Sigmoid colon (tissue), 7 donors: ENCODE measurements around the gene IL10RA. TPM values are rescaled to one million over a fixed set of nuclear protein-coding genes. Genes with fewer than 3 reads are reported as not detected.

Source experiments
- DNase-seq: peaks from one replicate; pipeline ENCODE4 v3.0.0-alpha.2; 2019
- H3K27ac ChIP-seq, 4 donors: fragments of 200-600 bp; sonication (generic); one replicate each; pipeline ENCODE4 v1.5.1; 2016 to 2019; ENCODE audit warnings: mild to moderate bottlenecking in 1 of 4
- H3K27me3 ChIP-seq, 3 donors: fragments of 200-600 bp; sonication (generic); one replicate each; pipeline ENCODE4 v1.5.1; 2019; ENCODE audit warnings: mild to moderate bottlenecking in 1 of 3
- H3K36me3 ChIP-seq, 4 donors: fragments of 200-600 bp; sonication (generic); one replicate each; pipeline ENCODE4 v1.5.1; 2016 to 2019
- H3K4me1 ChIP-seq, 4 donors: fragments of 200-600 bp; sonication (generic); one replicate each; pipeline ENCODE4 v1.5.1; 2017 to 2019
- H3K4me3 ChIP-seq, 4 donors: fragments of 200-600 bp; sonication (generic); one replicate each; pipeline ENCODE4 v1.5.1; 2017 to 2019; ENCODE audit warnings: mild to moderate bottlenecking in 2 of 4, moderate library complexity in 1 of 4
- H3K9me3 ChIP-seq, 4 donors: fragments of 200-600 bp in 3 of 4; sonication (generic) in 3 of 4; one replicate each; pipeline versions ENCODE4 v1.5.1 to v1.6.1; 2013 to 2019
- EP300 ChIP-seq, 4 donors: sonication (generic); formaldehyde crosslinking; IDR thresholded peaks; one replicate each; pipeline ENCODE4 v1.6.1; 2017; ENCODE audit warnings: antibody characterized with exemption in 4 of 4
- POLR2A ChIP-seq, 2 donors: fragments of 450-650 bp; IDR thresholded peaks; one replicate each; pipeline ENCODE4 v1.6.1; 2016; ENCODE audit warnings: antibody characterized with exemption in 2 of 2, mild to moderate bottlenecking in 2 of 2, moderate library complexity in 2 of 2
- POLR2AphosphoS5 ChIP-seq, 4 donors: sonication (generic); formaldehyde crosslinking; IDR thresholded peaks; one replicate each; pipeline ENCODE4 v1.6.1; 2017; ENCODE audit warnings: antibody characterized with exemption in 4 of 4
- WGBS, 2 donors: extraction: QIAGEN DNeasy Blood & Tissue Kit; methylation state at CpG; one replicate each; pipeline ENCODE4 v1.1.7; 2013; 5-methylcytosine and 5-hydroxymethylcytosine counted together
- intact Hi-C: fragments of 100-400 bp; cut with DNase I; formaldehyde crosslinking; loops from one replicate; pipeline ENCODE4 v1.15.1; 2023
- polyA plus RNA-seq, 3 donors: library from polyadenylated mRNA; stranded (reverse); fragments of 200-250 nt; gene quantifications; one replicate each; pipeline ENCODE4 v1.2.3, GENCODE V29; 2013
- total RNA-seq, 4 donors: library from RNA; depleted of rRNA; stranded (reverse); fragments of >200 nt; gene quantifications; one replicate each; pipeline ENCODE4 v1.1.0, GENCODE V29; 2016
- TF ChIP-seq, protein P1 (sequence below), 4 experiments: fragments of 450-650 bp in 3 of 4; fragments of 200-600 bp in 1 of 4; IDR thresholded peaks; one replicate each; pipeline ENCODE4 v1.5.1; 2016 to 2019; ENCODE audit warnings: antibody characterized with exemption in 4 of 4, mild to moderate bottlenecking in 3 of 4, moderate library complexity in 2 of 4
- donor health status: healthy with polysubstance abuse.
- donor health status: Bipolar disorder and iron deficiency.
- donor health status: healthy.

Gene IL10RA
- total and polyA plus RNA-seq, 7 donors: 4.2 to 29.6 (median 14.8) TPM

DNA sequence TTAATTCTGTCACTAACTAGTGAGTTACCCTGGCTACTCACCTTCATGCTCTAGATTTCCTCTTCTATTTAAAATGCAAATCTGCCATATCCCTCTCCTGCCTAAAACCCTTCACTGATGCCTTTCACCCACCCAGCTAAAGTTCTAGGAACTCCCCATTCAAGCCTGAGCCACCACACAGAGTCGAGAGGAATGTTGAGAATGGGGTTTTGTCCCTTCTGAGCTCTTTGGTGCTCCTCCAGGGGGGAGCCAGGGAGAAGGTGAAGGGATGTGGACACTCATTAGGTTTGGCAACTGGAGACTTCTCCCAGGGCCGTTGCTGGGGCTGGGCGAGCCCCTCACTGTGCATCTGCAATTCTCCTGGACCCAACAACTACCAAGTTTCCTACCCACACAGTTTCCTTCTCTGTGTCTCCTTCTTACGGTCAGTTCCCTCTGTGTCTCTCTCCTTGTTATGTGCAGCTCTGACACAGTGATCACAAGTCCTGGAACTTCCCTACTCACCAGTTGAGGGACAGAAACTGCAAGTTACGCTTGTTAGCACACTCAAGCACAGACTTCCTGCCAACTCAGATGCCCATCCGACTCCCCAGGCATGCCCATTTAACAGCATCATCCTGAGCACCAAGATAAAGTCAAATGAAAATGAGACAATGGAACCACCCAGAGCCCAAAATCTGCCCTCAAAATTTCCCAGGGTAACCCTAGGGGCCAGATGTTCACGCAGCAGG lies 6.5 kb upstream of the IL10RA start:
- no peaks in the 10 kb centered on the region for H3K27me3 ChIP-seq
- TF ChIP-seq, protein P1, sequence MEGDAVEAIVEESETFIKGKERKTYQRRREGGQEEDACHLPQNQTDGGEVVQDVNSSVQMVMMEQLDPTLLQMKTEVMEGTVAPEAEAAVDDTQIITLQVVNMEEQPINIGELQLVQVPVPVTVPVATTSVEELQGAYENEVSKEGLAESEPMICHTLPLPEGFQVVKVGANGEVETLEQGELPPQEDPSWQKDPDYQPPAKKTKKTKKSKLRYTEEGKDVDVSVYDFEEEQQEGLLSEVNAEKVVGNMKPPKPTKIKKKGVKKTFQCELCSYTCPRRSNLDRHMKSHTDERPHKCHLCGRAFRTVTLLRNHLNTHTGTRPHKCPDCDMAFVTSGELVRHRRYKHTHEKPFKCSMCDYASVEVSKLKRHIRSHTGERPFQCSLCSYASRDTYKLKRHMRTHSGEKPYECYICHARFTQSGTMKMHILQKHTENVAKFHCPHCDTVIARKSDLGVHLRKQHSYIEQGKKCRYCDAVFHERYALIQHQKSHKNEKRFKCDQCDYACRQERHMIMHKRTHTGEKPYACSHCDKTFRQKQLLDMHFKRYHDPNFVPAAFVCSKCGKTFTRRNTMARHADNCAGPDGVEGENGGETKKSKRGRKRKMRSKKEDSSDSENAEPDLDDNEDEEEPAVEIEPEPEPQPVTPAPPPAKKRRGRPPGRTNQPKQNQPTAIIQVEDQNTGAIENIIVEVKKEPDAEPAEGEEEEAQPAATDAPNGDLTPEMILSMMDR (IDR thresholded peaks at IDR 0.05): no peak
- TF ChIP-seq POLR2AphosphoS5 (IDR thresholded peaks at IDR 0.05): peak in 3 of 4 donors; percentile 21 to 38 (median 30)
- TF ChIP-seq POLR2A (IDR thresholded peaks at IDR 0.05): no peak
- TF ChIP-seq EP300 (IDR thresholded peaks at IDR 0.05): no peak
- no peaks in the 10 kb centered on the region for H3K36me3 ChIP-seq
- WGBS, 2 donors: 64 to 73% methylated on average over 7 of the region's 7 CpGs
- no peak for DNase-seq
- H3K27ac ChIP-seq: peak overlapping the region in 2 of 4 donors; percentile 18 to 28
- H3K9me3 ChIP-seq: no peaks in the 10 kb centered on the region
- intact Hi-C loops: no loop called here
- H3K4me3 ChIP-seq: no peak overlapping the region
- H3K4me1 ChIP-seq: no peaks in the 10 kb centered on the region

DNA sequence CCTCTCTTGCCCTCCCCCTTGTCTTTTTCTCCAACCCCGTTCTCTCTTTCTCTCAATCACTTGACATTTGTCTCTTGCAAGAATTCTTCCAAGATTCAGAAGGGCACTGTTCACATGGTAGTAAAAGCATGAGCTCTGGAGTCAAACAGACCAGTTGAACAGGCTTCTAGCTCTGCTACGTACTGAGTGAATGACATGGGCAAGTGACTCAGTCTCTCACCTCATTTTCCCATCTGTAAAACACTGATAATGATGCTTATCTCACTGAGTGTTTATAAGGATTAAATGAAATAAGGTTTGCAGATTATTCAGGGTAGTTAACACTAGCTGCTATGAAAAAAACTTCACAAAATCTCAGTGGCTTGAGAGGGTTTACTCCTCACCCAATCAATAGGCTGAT lies 5.9 kb upstream of the IL10RA start:
- H3K27ac ChIP-seq: no peak overlapping the region
- TF ChIP-seq, protein P1 (IDR thresholded peaks at IDR 0.05): no peak
- no peak for TF ChIP-seq POLR2A (IDR thresholded peaks at IDR 0.05)
- TF ChIP-seq POLR2AphosphoS5 (IDR thresholded peaks at IDR 0.05): no peak
- no peak for TF ChIP-seq EP300 (IDR thresholded peaks at IDR 0.05)

DNA sequence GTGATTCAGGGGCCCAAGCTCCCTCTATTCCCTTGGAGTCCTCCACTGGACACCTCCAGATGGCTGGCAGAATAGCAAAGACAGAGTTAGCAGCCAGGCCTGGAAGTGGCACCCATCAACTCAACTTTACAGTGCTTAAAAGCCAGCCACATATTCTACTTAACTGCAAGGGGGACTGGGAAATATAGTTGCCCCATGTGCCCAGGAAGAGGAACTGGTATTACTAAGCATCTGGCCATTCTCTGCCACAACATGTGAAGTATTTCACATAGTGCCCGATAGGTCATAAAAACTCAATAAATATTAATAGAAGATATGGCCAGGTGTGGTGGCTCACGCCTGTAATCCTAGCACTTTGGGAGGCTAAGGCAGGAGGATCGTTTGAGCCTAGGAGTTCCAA lies 5.5 kb upstream of the IL10RA start:
- Histone ChIP-seq H3K27ac (no peak overlapping the region), H3K27me3 (no peaks in the 10 kb centered on the region), H3K4me3 (no peak overlapping the region), H3K9me3 (no peaks in the 10 kb centered on the region), H3K36me3 (no peaks in the 10 kb centered on the region), H3K4me1 (peaks cover 0 to 4% (median under 1%) of the 10 kb centered on the region in 4 donors)
- TF ChIP-seq POLR2AphosphoS5 (IDR thresholded peaks at IDR 0.05) (no peak), EP300 (IDR thresholded peaks at IDR 0.05) (no peak)
- WGBS, 2 donors: 79 to 85% methylated on average over 3 of the region's 3 CpGs
- no peak for DNase-seq
- intact Hi-C loops: no loop called here

More for the DNA sequence above, 5.9 kb upstream of the IL10RA start:
- Histone ChIP-seq H3K36me3 (no peaks in the 10 kb centered on the region), H3K4me3 (no peak overlapping the region), H3K9me3 (no peaks in the 10 kb centered on the region), H3K27me3 (no peaks in the 10 kb centered on the region), H3K4me1 (no peaks in the 10 kb centered on the region)
- 33 to 40% methylated on average over 2 of the region's 2 CpGs for WGBS, 2 donors
- no peak for DNase-seq
- intact Hi-C loops: no loop called here

DNA sequence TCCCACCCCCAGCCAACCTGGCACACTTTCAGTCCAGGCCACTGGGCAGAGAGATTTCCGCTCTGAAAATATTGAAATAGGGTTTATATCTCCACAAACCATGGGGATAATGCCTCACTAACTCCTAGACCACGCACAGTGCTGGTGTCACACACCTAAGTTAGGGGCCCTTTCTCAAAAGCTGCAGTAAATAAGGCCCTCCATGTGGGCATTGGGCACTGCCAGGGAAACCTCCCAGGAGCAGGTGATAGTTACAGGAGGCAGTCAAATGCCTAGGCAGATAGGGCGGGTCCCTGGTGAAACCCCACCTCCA lies 3.1 kb upstream of the IL10RA start:
- intact Hi-C loops: no loop called here
- Histone ChIP-seq H3K27me3 (no peaks in the 10 kb centered on the region), H3K36me3 (no peaks in the 10 kb centered on the region), H3K4me1 (peaks cover 0 to 15% (median 10%) of the 10 kb centered on the region in 4 donors), H3K4me3 (no peak overlapping the region), H3K27ac (no peak overlapping the region), H3K9me3 (no peaks in the 10 kb centered on the region)
- DNase-seq: no peak
- TF ChIP-seq EP300 (IDR thresholded peaks at IDR 0.05) (no peak), POLR2A (IDR thresholded peaks at IDR 0.05) (no peak), POLR2AphosphoS5 (IDR thresholded peaks at IDR 0.05) (no peak)
- TF ChIP-seq, protein P1 (IDR thresholded peaks at IDR 0.05): no peak
- WGBS, 2 donors: 89 to 96% methylated on average over 3 of the region's 3 CpGs

DNA sequence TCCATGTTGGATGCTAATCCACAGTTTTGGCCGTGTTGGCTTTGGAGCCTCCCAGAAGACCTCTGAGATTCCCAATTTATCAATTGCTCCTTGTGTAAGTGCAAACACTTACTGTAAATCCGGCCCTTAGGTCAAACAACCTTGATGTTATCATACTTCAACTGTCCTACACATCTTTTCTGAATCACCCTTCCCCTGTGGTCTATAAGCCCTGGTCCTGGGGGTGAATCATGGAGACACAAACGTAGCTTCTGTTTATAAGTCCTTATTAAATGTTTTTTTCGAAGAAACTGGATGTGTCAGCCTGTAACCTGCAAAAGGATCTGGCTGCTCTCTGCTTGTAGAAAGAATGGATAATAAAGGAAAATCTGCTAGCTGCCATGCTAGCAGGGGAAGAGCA lies 1.7 kb upstream of the IL10RA start:
- no peak for DNase-seq
- Histone ChIP-seq H3K27ac (no peak overlapping the region), H3K4me3 (no peak overlapping the region), H3K36me3 (no peaks in the 10 kb centered on the region), H3K9me3 (no peaks in the 10 kb centered on the region), H3K27me3 (no peaks in the 10 kb centered on the region), H3K4me1 (peaks cover 0 to 15% (median 10%) of the 10 kb centered on the region in 4 donors)
- intact Hi-C loops: no loop called here
- 86% methylated on average over 4 of the region's 4 CpGs for WGBS, 2 donors
- TF ChIP-seq EP300 (IDR thresholded peaks at IDR 0.05) (no peak), POLR2AphosphoS5 (IDR thresholded peaks at IDR 0.05) (no peak), POLR2A (IDR thresholded peaks at IDR 0.05) (no peak)
- TF ChIP-seq, protein P1 (IDR thresholded peaks at IDR 0.05): no peak
